Sigmoid colon (tissue), 3 donors: ENCODE data around the gene ENDOU.

ENCODE experiments used
- POLR2A ChIP-seq, 2 donors: fragments of 450-650 bp; IDR thresholded peaks; one replicate each; pipeline ENCODE4 v1.6.1; 2016; ENCODE audit warnings: antibody characterized with exemption in 2 of 2, mild to moderate bottlenecking in 2 of 2, moderate library complexity in 2 of 2
- TF ChIP-seq, protein P1 (sequence below), 4 experiments: fragments of 450-650 bp in 3 of 4; fragments of 200-600 bp in 1 of 4; IDR thresholded peaks; one replicate each; pipeline ENCODE4 v1.5.1; 2016 to 2019; ENCODE audit warnings: antibody characterized with exemption in 4 of 4, mild to moderate bottlenecking in 3 of 4, moderate library complexity in 2 of 4

DNA sequence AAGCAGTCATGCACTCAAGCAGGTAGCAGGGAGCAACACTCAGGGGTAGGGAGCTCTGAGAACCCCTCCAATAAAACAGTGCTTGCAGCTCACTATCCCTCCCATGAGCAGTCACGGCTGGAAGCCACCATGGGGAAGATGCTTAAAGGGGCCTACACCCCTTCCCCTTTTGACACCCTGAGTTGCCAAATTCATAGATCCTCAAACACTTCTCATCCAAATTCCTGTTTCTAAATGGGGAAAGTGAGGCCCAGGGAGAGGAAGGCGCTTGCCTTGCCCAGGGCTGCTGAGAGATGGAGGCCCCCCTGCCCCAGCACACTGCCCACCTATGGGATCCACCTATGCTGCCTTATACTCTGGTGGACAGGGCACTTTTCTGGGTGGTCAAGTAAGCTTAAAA, 7.2 kb upstream of the ENDOU start:
- TF ChIP-seq, protein P1, sequence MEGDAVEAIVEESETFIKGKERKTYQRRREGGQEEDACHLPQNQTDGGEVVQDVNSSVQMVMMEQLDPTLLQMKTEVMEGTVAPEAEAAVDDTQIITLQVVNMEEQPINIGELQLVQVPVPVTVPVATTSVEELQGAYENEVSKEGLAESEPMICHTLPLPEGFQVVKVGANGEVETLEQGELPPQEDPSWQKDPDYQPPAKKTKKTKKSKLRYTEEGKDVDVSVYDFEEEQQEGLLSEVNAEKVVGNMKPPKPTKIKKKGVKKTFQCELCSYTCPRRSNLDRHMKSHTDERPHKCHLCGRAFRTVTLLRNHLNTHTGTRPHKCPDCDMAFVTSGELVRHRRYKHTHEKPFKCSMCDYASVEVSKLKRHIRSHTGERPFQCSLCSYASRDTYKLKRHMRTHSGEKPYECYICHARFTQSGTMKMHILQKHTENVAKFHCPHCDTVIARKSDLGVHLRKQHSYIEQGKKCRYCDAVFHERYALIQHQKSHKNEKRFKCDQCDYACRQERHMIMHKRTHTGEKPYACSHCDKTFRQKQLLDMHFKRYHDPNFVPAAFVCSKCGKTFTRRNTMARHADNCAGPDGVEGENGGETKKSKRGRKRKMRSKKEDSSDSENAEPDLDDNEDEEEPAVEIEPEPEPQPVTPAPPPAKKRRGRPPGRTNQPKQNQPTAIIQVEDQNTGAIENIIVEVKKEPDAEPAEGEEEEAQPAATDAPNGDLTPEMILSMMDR (IDR thresholded peaks at IDR 0.05), result no peak
- no peak for TF ChIP-seq POLR2A (IDR thresholded peaks at IDR 0.05)
